Caco-2 (cell line): Measurements from ENCODE around the gene KCNK3. TPM values are rescaled to one million over a fixed set of nuclear protein-coding genes. Genes with fewer than 3 reads are reported as not detected.

Experiments used
- BruUV-seq: library from RNA; stranded (reverse); fragments of 400-500 nt; replicated peaks from 2 replicates; lab custom pipeline; 2021; lab: Mats Ljungman, UMichigan
- CTCF ChIA-PET: fragments of 300-600 bp; sonication (Branson Sonifier 250); formaldehyde crosslinking; loops from one replicate; lab custom pipeline; 2022; ENCODE audit warnings: antibody characterized with exemption; lab: Charles Lee
- POLR2A ChIA-PET: fragments of 300-600 bp; sonication (Branson Sonifier 250); formaldehyde crosslinking; loops from one replicate; lab custom pipeline; 2022; ENCODE audit warnings: antibody characterized with exemption; lab: Charles Lee
- DNase-seq, 2 experiments: peaks; one replicate each; pipeline versions ENCODE4 v3.0.0 to v3.0.0-alpha.2; 2020 to 2022
- H3K27me3 ChIP-seq: replicated peaks from 2 replicates; pipeline ENCODE4 v1.6.0; 2011; ENCODE audit warnings: low read length; ENCODE audit not compliant: control insufficient read depth, insufficient read depth
- H3K36me3 ChIP-seq: 2 replicates; pipeline ENCODE4 v1.5.1; 2011; ENCODE audit warnings: low read length; ENCODE audit not compliant: control insufficient read depth, insufficient read depth
- H3K4me1 ChIP-seq: fragments of 250-450 bp; sonication (Bioruptor Pico); 2 replicates; pipeline ENCODE4 v1.5.1; 2020; ENCODE audit warnings: mild to moderate bottlenecking
- H3K4me3 ChIP-seq: 2 replicates; pipeline ENCODE4 v1.5.1; 2011; ENCODE audit warnings: low read depth, mild to moderate bottlenecking, control low read depth, low read length
- H3K9me3 ChIP-seq: fragments of 250-450 bp; sonication (Bioruptor Pico); 2 replicates; pipeline ENCODE4 v1.5.1; 2020; ENCODE audit warnings: mild to moderate bottlenecking, moderate library complexity
- H3K27ac Mint-ChIP-seq: one replicate; pipeline ENCODE4 v1.8.0; 2022; ENCODE audit warnings: mixed read lengths; ENCODE audit not compliant: unreplicated experiment
- H3K27me3 Mint-ChIP-seq: one replicate; pipeline ENCODE4 v1.8.0; 2022; ENCODE audit warnings: mixed read lengths; ENCODE audit not compliant: insufficient read depth, unreplicated experiment
- H3K36me3 Mint-ChIP-seq: one replicate; pipeline ENCODE4 v1.8.0; 2022; ENCODE audit warnings: mild to moderate bottlenecking, mixed read lengths; ENCODE audit not compliant: insufficient read depth, unreplicated experiment
- H3K4me1 Mint-ChIP-seq: one replicate; pipeline ENCODE4 v1.8.0; 2022; ENCODE audit warnings: low read depth, mixed read lengths; ENCODE audit not compliant: unreplicated experiment
- H3K4me3 Mint-ChIP-seq: one replicate; pipeline ENCODE4 v1.8.0; 2022; ENCODE audit warnings: mild to moderate bottlenecking, moderate library complexity, mixed read lengths; ENCODE audit not compliant: unreplicated experiment
- H3K9me3 Mint-ChIP-seq: one replicate; pipeline ENCODE4 v1.8.0; 2022; ENCODE audit warnings: mixed read lengths; ENCODE audit not compliant: unreplicated experiment
- intact Hi-C: fragments of 100-400 bp; cut with micrococcal nuclease; formaldehyde crosslinking; loops from one replicate; pipeline ENCODE4 v1.10.0; 2022; ENCODE audit not compliant: unreplicated experiment
- total RNA-seq: library from RNA; stranded (reverse); gene quantifications from 2 replicates; pipeline ENCODE4 v1.2.3, GENCODE V29; 2022
- TF ChIP-seq, protein P1 (sequence below), 2 experiments: fragments of 200-600 bp in 1 of 2; IDR thresholded peaks; 1 replicate in 1 of 2; 2 replicates in 1 of 2; pipeline versions ENCODE4 v1.5.1 to v1.8.0; 2011 to 2022; ENCODE audit warnings: antibody characterized with exemption in 1 of 2, control low read depth in 1 of 2, inconsistent platforms in 1 of 2, low read depth in 1 of 2, low read length in 1 of 2, mild to moderate bottlenecking in 1 of 2, moderate library complexity in 1 of 2; ENCODE audit not compliant: insufficient read depth in 1 of 2, severe bottlenecking in 1 of 2, unreplicated experiment in 1 of 2

KCNK3 gene
- total RNA-seq, 1 experiment from 2014 or later: 0.36 TPM

DNA sequence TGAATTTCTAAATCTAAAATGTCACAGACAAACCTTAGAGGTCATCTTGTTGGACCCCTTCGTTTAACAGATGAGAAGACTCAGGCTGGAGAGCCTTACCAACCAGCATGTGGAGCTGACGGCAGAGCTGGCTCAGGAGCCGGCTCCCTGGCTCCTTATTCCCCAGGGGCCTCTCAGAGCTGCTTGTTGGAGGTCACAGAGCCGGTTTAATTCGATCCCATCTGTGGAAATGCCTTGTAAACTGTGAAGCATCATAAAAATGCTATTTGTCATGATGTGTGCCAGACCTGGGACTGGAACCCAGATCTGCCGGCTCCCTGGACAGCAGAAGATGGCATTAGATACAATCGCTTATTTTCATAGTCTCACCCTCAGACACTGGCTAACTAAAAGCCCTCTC lies 43.2 kb upstream of the KCNK3 start:
- no peak overlapping the region for H3K4me3 Mint-ChIP-seq
- no peaks in the 10 kb centered on the region for H3K4me1 ChIP-seq
- intact Hi-C loops: no loop called here
- H3K27ac Mint-ChIP-seq: no peak overlapping the region
- TF ChIP-seq, protein P1, sequence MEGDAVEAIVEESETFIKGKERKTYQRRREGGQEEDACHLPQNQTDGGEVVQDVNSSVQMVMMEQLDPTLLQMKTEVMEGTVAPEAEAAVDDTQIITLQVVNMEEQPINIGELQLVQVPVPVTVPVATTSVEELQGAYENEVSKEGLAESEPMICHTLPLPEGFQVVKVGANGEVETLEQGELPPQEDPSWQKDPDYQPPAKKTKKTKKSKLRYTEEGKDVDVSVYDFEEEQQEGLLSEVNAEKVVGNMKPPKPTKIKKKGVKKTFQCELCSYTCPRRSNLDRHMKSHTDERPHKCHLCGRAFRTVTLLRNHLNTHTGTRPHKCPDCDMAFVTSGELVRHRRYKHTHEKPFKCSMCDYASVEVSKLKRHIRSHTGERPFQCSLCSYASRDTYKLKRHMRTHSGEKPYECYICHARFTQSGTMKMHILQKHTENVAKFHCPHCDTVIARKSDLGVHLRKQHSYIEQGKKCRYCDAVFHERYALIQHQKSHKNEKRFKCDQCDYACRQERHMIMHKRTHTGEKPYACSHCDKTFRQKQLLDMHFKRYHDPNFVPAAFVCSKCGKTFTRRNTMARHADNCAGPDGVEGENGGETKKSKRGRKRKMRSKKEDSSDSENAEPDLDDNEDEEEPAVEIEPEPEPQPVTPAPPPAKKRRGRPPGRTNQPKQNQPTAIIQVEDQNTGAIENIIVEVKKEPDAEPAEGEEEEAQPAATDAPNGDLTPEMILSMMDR (IDR thresholded peaks at IDR 0.05; ENCODE audit: insufficient read depth in 1 of 2, low read depth in 1 of 2, low read length in 1 of 2, severe bottlenecking in 1 of 2, unreplicated experiment in 1 of 2): no peak
- H3K36me3 Mint-ChIP-seq: no peaks in the 10 kb centered on the region
- no peaks in the 10 kb centered on the region for H3K9me3 Mint-ChIP-seq
- H3K4me3 ChIP-seq: no peak overlapping the region
- CTCF ChIA-PET: no interaction called here
- DNase-seq: no peak
- no peaks in the 10 kb centered on the region for H3K9me3 ChIP-seq
- POLR2A ChIA-PET: interaction anchor here (0.6 kb wide), 1 partner anchor 96 kb away, joined by 3 read pairs; no protein-coding TSS in a partner anchor
- H3K4me1 Mint-ChIP-seq: peaks cover 6% of the 10 kb centered on the region
- BruUV-seq: no TSS peak
- no peaks in the 10 kb centered on the region for H3K27me3 ChIP-seq
- no peaks in the 10 kb centered on the region for H3K36me3 ChIP-seq
- H3K27me3 Mint-ChIP-seq: peaks cover 17% of the 10 kb centered on the region

- H3K36me3 Mint-ChIP-seq: no peaks in the 10 kb centered on the region
- DNase-seq: no peak
- no peaks in the 10 kb centered on the region for H3K9me3 Mint-ChIP-seq
- TF ChIP-seq, protein P1 (IDR thresholded peaks at IDR 0.05; ENCODE audit: insufficient read depth in 1 of 2, low read depth in 1 of 2, low read length in 1 of 2, severe bottlenecking in 1 of 2, unreplicated experiment in 1 of 2): no peak
- H3K27me3 Mint-ChIP-seq: peaks cover 11% of the 10 kb centered on the region
- Histone ChIP-seq H3K4me3 (no peak overlapping the region), H3K27me3 (no peaks in the 10 kb centered on the region), H3K36me3 (no peaks in the 10 kb centered on the region), H3K9me3 (no peaks in the 10 kb centered on the region), H3K4me1 (no peaks in the 10 kb centered on the region)
- BruUV-seq: no TSS peak
- ChIA-PET POLR2A (interaction anchor here (0.6 kb wide), 1 partner anchor 95 kb away, joined by 3 read pairs; no protein-coding TSS in a partner anchor), CTCF (no interaction called here)
- peaks cover 6% of the 10 kb centered on the region for H3K4me1 Mint-ChIP-seq
- intact Hi-C loops: no loop called here
- H3K27ac Mint-ChIP-seq: no peak overlapping the region
- no peak overlapping the region for H3K4me3 Mint-ChIP-seq
These were observed 42.4 kb upstream of the KCNK3 start for GRCh38 chr2:26649992-26650712.

DNA sequence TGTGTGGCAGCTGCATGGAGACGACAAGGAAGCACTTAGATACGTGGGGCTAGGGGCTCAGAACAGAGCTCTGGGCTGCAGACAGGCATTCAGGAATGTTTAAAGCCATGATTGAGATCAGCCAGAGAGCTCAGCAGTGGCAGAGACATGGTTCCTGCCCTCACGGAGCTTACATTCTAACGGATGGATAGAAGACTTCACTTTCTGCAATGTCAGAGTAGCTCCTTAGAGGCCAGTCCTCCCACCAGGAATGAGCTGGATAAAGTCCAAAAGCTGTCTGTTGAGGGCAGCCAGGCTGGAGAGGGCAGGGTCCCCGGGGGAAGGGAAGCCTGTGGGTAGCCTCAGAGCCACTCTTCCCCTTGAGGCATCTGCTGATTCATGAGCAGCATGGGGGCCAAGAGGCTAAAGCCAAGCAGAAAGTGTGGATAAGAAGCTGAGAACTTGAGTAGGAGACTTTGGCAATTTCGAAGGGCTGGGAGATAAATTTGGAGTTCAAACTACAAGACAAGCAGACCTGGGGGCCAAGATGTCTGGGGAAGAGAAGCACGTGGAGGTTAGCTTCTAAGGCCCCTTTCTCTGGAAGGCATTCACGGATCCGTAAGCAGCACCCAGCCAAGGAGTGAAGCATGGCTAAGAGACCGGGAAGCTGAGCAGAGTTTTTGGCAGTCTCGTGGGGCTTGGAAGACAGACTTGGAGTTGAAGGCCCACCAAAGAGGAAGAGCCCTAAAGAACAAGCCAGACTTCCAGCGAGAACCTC lies 41.6 kb upstream of the KCNK3 start:
- no peak overlapping the region for H3K4me3 Mint-ChIP-seq
- TF ChIP-seq, protein P1 (IDR thresholded peaks at IDR 0.05; ENCODE audit: insufficient read depth in 1 of 2, low read depth in 1 of 2, low read length in 1 of 2, severe bottlenecking in 1 of 2, unreplicated experiment in 1 of 2): no peak
- no peaks in the 10 kb centered on the region for H3K36me3 ChIP-seq
- no peak overlapping the region for H3K27ac Mint-ChIP-seq
- H3K27me3 Mint-ChIP-seq: peaks cover 6% of the 10 kb centered on the region
- no peaks in the 10 kb centered on the region for H3K9me3 ChIP-seq
- H3K4me1 Mint-ChIP-seq: peaks cover 6% of the 10 kb centered on the region
- no peaks in the 10 kb centered on the region for H3K36me3 Mint-ChIP-seq
- POLR2A ChIA-PET: no interaction called here
- no TSS peak for BruUV-seq
- no peaks in the 10 kb centered on the region for H3K4me1 ChIP-seq
- H3K4me3 ChIP-seq: no peak overlapping the region
- H3K9me3 Mint-ChIP-seq: no peaks in the 10 kb centered on the region
- no peak for DNase-seq
- H3K27me3 ChIP-seq: no peaks in the 10 kb centered on the region
- CTCF ChIA-PET: no interaction called here
- intact Hi-C loops: no loop called here
